WTC11 (cell line): ENCODE data around the gene LDB2. TPM values are rescaled to one million over a fixed set of nuclear protein-coding genes. Genes with fewer than 3 reads are reported as not detected.

Source experiments
- ATAC-seq: fragments of 200-7000 bp; cut with Tn5 transposase; 2 replicates; pipeline ENCODE4 v1.10.0; 2021; ENCODE audit warnings: mild to moderate bottlenecking, moderate library complexity
- CTCF ChIA-PET: fragments of 300-600 bp; sonication (Branson Sonifier 250); formaldehyde crosslinking; loops from one replicate; lab custom pipeline; 2021; ENCODE audit warnings: antibody characterized with exemption; lab: Charles Lee
- POLR2A ChIA-PET: fragments of 350-600 bp; sonication (Branson Sonifier 250); formaldehyde crosslinking; loops from one replicate; lab custom pipeline; 2021; ENCODE audit warnings: antibody characterized with exemption; lab: Charles Lee
- DNase-seq: peaks from one replicate; pipeline ENCODE4 v3.0.0; 2021; ENCODE audit warnings: low spot score
- H3K27ac Mint-ChIP-seq: 2 replicates; pipeline ENCODE4 v1.8.0; 2021; ENCODE audit warnings: mixed read lengths
- H3K27me3 Mint-ChIP-seq: 2 replicates; pipeline ENCODE4 v1.8.0; 2021; ENCODE audit warnings: low read depth, mild to moderate bottlenecking, moderate library complexity, mixed read lengths
- H3K36me3 Mint-ChIP-seq: 2 replicates; pipeline ENCODE4 v1.8.0; 2021; ENCODE audit warnings: mixed read lengths
- H3K4me1 Mint-ChIP-seq: 2 replicates; pipeline ENCODE4 v1.8.0; 2022; ENCODE audit warnings: mixed read lengths
- H3K4me3 Mint-ChIP-seq: 2 replicates; pipeline ENCODE4 v1.8.0; 2021; ENCODE audit warnings: mild to moderate bottlenecking, moderate library complexity, mixed read lengths
- H3K9me3 Mint-ChIP-seq: 2 replicates; pipeline ENCODE4 v1.8.0; 2021; ENCODE audit warnings: mixed read lengths
- HMGA2 ChIP-seq: fragments of 250-450 bp; sonication (Bioruptor Pico); IDR thresholded peaks from 2 replicates; pipeline ENCODE4 v1.4.0; 2021; ENCODE audit warnings: mild to moderate bottlenecking, moderate library complexity
- IRF2 ChIP-seq: sonication (generic); formaldehyde crosslinking; IDR thresholded peaks from 2 replicates; pipeline ENCODE4 v1.8.0; 2022; ENCODE audit warnings: low read depth, missing genetic modification reagents, borderline replicate concordance
- JAZF1 ChIP-seq: fragments of 250-450 bp; sonication (Bioruptor Pico); IDR thresholded peaks from 2 replicates; pipeline ENCODE4 v1.9.0; 2021; ENCODE audit warnings: moderate library complexity, mild to moderate bottlenecking, inconsistent platforms
- NFATC4 ChIP-seq: fragments of 250-450 bp; sonication (Bioruptor Pico); IDR thresholded peaks from 2 replicates; pipeline ENCODE4 v1.9.0; 2021; ENCODE audit warnings: mild to moderate bottlenecking
- NR3C1 ChIP-seq: sonication (generic); formaldehyde crosslinking; conservative IDR thresholded peaks from 2 replicates; pipeline ENCODE4 v1.8.1; 2023; ENCODE audit warnings: low read depth, mild to moderate bottlenecking, missing genetic modification reagents
- TCF7 ChIP-seq: sonication (generic); formaldehyde crosslinking; IDR thresholded peaks from 2 replicates; pipeline ENCODE4 v1.8.0; 2022; ENCODE audit warnings: mild to moderate bottlenecking, low read depth, missing genetic modification reagents, moderate library complexity
- TP53 ChIP-seq: sonication (generic); formaldehyde crosslinking; IDR thresholded peaks from 2 replicates; pipeline ENCODE4 v1.8.1; 2023; ENCODE audit warnings: mild to moderate bottlenecking, missing genetic modification reagents
- ZBTB21 ChIP-seq: sonication (generic); formaldehyde crosslinking; IDR thresholded peaks from 2 replicates; pipeline ENCODE4 v1.8.1; 2023; ENCODE audit warnings: mild to moderate bottlenecking, missing genetic modification reagents, borderline replicate concordance
- total RNA-seq: library from RNA; stranded (reverse); gene quantifications from 3 replicates; pipeline ENCODE4 v1.2.3, GENCODE V29; 2021
- TF ChIP-seq, protein P1 (sequence below): sonication (generic); formaldehyde crosslinking; IDR thresholded peaks from 2 replicates; pipeline ENCODE4 v1.8.0; 2023; ENCODE audit warnings: mild to moderate bottlenecking, missing genetic modification reagents
- TF ChIP-seq, protein P2 (sequence below): fragments of 250-450 bp; sonication (Bioruptor Pico); IDR thresholded peaks from 2 replicates; pipeline ENCODE4 v1.8.0; 2021; ENCODE audit warnings: mild to moderate bottlenecking
- TF ChIP-seq, protein P3 (sequence below): sonication (generic); formaldehyde crosslinking; IDR thresholded peaks from 2 replicates; pipeline ENCODE4 v1.8.0; 2022; ENCODE audit warnings: mild to moderate bottlenecking, missing genetic modification reagents
- TF ChIP-seq, protein P4 (sequence below): fragments of 250-450 bp; sonication (Bioruptor Pico); IDR thresholded peaks from 2 replicates; pipeline ENCODE4 v1.9.0; 2021; ENCODE audit warnings: mild to moderate bottlenecking, borderline replicate concordance
- TF ChIP-seq, protein P5 (sequence below): fragments of 200-600 bp; IDR thresholded peaks from 2 replicates; pipeline ENCODE4 v1.8.0; 2022; ENCODE audit warnings: antibody characterized with exemption
- TF ChIP-seq, protein P6 (sequence below): sonication (generic); formaldehyde crosslinking; IDR thresholded peaks from 2 replicates; pipeline ENCODE4 v1.8.0; 2022; ENCODE audit warnings: mild to moderate bottlenecking, missing genetic modification reagents

The LDB2 gene
- total RNA-seq, 1 experiment from 2014 or later: 62.4 TPM

DNA sequence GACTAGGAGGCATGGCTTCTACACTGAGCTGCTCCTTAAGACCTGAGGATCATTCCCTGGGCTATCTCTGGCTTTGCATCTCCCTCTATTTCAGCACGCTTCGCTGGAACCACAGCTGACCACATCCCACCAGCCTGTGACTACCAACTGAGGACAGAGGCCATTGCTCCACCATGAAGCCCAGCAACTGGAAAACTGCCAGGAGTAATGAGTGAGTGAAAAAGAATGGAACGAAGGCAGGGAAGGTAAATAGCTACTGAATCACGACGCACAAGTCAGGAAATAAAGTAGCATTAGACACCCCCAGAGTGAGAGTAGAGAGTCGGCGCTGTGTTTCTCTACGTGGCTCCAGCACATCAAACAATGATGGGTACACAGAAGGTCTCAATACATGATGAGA lies 314.7 kb downstream of the LDB2 start (continued):
- TF ChIP-seq, protein P1, sequence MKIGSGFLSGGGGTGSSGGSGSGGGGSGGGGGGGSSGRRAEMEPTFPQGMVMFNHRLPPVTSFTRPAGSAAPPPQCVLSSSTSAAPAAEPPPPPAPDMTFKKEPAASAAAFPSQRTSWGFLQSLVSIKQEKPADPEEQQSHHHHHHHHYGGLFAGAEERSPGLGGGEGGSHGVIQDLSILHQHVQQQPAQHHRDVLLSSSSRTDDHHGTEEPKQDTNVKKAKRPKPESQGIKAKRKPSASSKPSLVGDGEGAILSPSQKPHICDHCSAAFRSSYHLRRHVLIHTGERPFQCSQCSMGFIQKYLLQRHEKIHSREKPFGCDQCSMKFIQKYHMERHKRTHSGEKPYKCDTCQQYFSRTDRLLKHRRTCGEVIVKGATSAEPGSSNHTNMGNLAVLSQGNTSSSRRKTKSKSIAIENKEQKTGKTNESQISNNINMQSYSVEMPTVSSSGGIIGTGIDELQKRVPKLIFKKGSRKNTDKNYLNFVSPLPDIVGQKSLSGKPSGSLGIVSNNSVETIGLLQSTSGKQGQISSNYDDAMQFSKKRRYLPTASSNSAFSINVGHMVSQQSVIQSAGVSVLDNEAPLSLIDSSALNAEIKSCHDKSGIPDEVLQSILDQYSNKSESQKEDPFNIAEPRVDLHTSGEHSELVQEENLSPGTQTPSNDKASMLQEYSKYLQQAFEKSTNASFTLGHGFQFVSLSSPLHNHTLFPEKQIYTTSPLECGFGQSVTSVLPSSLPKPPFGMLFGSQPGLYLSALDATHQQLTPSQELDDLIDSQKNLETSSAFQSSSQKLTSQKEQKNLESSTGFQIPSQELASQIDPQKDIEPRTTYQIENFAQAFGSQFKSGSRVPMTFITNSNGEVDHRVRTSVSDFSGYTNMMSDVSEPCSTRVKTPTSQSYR (CRISPR knock-in tag): no peak
- TF ChIP-seq, protein P2, sequence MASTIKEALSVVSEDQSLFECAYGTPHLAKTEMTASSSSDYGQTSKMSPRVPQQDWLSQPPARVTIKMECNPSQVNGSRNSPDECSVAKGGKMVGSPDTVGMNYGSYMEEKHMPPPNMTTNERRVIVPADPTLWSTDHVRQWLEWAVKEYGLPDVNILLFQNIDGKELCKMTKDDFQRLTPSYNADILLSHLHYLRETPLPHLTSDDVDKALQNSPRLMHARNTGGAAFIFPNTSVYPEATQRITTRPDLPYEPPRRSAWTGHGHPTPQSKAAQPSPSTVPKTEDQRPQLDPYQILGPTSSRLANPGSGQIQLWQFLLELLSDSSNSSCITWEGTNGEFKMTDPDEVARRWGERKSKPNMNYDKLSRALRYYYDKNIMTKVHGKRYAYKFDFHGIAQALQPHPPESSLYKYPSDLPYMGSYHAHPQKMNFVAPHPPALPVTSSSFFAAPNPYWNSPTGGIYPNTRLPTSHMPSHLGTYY (CRISPR knock-in tag): no peak
- no peak for TF ChIP-seq NFATC4 (CRISPR knock-in tag)
- no peak for TF ChIP-seq ZBTB21
- no peak for TF ChIP-seq NR3C1 (CRISPR knock-in tag)
- no peak for TF ChIP-seq TCF7 (CRISPR knock-in tag)
- no peak for TF ChIP-seq JAZF1 (CRISPR knock-in tag)
- no peak for TF ChIP-seq HMGA2 (CRISPR knock-in tag)
- TF ChIP-seq IRF2 (CRISPR knock-in tag): no peak
- TF ChIP-seq, protein P3, sequence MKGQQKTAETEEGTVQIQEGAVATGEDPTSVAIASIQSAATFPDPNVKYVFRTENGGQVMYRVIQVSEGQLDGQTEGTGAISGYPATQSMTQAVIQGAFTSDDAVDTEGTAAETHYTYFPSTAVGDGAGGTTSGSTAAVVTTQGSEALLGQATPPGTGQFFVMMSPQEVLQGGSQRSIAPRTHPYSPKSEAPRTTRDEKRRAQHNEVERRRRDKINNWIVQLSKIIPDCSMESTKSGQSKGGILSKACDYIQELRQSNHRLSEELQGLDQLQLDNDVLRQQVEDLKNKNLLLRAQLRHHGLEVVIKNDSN (CRISPR knock-in tag): no peak
- TF ChIP-seq, protein P4, sequence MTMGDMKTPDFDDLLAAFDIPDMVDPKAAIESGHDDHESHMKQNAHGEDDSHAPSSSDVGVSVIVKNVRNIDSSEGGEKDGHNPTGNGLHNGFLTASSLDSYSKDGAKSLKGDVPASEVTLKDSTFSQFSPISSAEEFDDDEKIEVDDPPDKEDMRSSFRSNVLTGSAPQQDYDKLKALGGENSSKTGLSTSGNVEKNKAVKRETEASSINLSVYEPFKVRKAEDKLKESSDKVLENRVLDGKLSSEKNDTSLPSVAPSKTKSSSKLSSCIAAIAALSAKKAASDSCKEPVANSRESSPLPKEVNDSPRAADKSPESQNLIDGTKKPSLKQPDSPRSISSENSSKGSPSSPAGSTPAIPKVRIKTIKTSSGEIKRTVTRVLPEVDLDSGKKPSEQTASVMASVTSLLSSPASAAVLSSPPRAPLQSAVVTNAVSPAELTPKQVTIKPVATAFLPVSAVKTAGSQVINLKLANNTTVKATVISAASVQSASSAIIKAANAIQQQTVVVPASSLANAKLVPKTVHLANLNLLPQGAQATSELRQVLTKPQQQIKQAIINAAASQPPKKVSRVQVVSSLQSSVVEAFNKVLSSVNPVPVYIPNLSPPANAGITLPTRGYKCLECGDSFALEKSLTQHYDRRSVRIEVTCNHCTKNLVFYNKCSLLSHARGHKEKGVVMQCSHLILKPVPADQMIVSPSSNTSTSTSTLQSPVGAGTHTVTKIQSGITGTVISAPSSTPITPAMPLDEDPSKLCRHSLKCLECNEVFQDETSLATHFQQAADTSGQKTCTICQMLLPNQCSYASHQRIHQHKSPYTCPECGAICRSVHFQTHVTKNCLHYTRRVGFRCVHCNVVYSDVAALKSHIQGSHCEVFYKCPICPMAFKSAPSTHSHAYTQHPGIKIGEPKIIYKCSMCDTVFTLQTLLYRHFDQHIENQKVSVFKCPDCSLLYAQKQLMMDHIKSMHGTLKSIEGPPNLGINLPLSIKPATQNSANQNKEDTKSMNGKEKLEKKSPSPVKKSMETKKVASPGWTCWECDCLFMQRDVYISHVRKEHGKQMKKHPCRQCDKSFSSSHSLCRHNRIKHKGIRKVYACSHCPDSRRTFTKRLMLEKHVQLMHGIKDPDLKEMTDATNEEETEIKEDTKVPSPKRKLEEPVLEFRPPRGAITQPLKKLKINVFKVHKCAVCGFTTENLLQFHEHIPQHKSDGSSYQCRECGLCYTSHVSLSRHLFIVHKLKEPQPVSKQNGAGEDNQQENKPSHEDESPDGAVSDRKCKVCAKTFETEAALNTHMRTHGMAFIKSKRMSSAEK (CRISPR knock-in tag): no peak
- no peak for TF ChIP-seq TP53 (CRISPR knock-in tag)

DNA sequence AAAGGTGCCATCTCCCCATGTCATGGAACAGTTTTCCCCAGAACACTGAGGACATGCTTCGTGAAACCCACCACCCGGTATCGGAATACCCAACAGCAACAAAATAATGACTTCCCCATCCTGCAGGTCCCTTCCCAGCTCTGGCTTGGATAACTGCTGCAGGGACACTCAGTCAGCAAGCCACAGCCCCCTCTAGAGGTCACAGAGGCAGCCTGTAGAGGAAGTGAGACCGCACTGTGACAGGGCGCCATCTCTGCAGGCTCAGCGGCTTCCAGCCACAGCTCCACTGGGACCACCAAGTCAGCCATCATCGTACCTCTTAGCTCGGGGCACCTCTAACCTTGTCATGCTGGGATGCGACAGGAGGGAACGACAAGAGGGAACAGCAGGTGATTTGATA lies 315.9 kb downstream of the LDB2 start:
- peak; percentile 98 for ATAC-seq
- ChIA-PET CTCF (interaction anchor here (0.5 to 2.1 kb wide), 31 partner anchors 9 to 865 kb away, joined by 3 to 14 read pairs (median 4); no protein-coding TSS in a partner anchor), POLR2A (no interaction called here)
- TF ChIP-seq, protein P5, sequence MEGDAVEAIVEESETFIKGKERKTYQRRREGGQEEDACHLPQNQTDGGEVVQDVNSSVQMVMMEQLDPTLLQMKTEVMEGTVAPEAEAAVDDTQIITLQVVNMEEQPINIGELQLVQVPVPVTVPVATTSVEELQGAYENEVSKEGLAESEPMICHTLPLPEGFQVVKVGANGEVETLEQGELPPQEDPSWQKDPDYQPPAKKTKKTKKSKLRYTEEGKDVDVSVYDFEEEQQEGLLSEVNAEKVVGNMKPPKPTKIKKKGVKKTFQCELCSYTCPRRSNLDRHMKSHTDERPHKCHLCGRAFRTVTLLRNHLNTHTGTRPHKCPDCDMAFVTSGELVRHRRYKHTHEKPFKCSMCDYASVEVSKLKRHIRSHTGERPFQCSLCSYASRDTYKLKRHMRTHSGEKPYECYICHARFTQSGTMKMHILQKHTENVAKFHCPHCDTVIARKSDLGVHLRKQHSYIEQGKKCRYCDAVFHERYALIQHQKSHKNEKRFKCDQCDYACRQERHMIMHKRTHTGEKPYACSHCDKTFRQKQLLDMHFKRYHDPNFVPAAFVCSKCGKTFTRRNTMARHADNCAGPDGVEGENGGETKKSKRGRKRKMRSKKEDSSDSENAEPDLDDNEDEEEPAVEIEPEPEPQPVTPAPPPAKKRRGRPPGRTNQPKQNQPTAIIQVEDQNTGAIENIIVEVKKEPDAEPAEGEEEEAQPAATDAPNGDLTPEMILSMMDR: peak; percentile 51; the same call in 1 of the 2 replicates
- TF ChIP-seq, protein P6, sequence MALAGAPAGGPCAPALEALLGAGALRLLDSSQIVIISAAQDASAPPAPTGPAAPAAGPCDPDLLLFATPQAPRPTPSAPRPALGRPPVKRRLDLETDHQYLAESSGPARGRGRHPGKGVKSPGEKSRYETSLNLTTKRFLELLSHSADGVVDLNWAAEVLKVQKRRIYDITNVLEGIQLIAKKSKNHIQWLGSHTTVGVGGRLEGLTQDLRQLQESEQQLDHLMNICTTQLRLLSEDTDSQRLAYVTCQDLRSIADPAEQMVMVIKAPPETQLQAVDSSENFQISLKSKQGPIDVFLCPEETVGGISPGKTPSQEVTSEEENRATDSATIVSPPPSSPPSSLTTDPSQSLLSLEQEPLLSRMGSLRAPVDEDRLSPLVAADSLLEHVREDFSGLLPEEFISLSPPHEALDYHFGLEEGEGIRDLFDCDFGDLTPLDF (CRISPR knock-in tag): no peak
- Mint-ChIP-seq H3K36me3 (peaks cover 33% of the 10 kb centered on the region), H3K9me3 (no peaks in the 10 kb centered on the region), H3K4me1 (no peaks in the 10 kb centered on the region), H3K27me3 (no peaks in the 10 kb centered on the region), H3K4me3 (no peak overlapping the region), H3K27ac (no peak overlapping the region)
- DNase-seq: peak; percentile 82
